GM12878 (cell line): ENCODE measurements around the gene CCDC88C. TPM values are rescaled to one million over a fixed set of nuclear protein-coding genes. Genes with fewer than 3 reads are reported as not detected.

Source experiments
- ATAC-seq: fragments of 200-7000 bp; cut with Tn5 transposase; 3 replicates; pipeline ENCODE4 v1.9.1; 2020; ENCODE audit warnings: mild to moderate bottlenecking, moderate library complexity
- BruUV-seq: library from RNA; stranded (reverse); fragments of 400-500 nt; replicated peaks from 2 replicates; lab custom pipeline; 2021; lab: Mats Ljungman, UMichigan
- CTCF ChIA-PET: fragments of 300-600 bp; sonication (Branson Sonifier 250); formaldehyde crosslinking; extraction: SDS; loops from one replicate; lab custom pipeline; 2021; ENCODE audit warnings: inconsistent platforms; lab: Yijun Ruan, JAX
- POLR2A ChIA-PET: fragments of 350-600 bp; formaldehyde crosslinking; extraction: SDS; loops from one replicate; lab custom pipeline; 2021; ENCODE audit warnings: inconsistent platforms; lab: Charles Lee
- RAD21 ChIA-PET: fragments of 300-600 bp; sonication (Branson Sonifier 250); formaldehyde crosslinking; loops from one replicate; lab custom pipeline; 2023; ENCODE audit warnings: antibody characterized with exemption; ENCODE audit not compliant: unreplicated experiment; lab: Charles Lee
- SMC1A ChIA-PET: fragments of 300-600 bp; sonication (Branson Sonifier 250); formaldehyde crosslinking; loops from one replicate; lab custom pipeline; 2023; ENCODE audit not compliant: unreplicated experiment, uncharacterized antibody; lab: Charles Lee
- DNase-seq: peaks from one replicate; pipeline ENCODE4 v3.0.0-alpha.2; 2011; ENCODE audit warnings: low read depth, low spot score
- FAIRE-seq: peaks from 3 replicates; lab custom pipeline; 2011; peaks lifted over from hg19 to GRCh38; lab: Jason Lieb, UNC
- H2AFZ ChIP-seq: 2 replicates; pipeline ENCODE4 v1.6.0; 2011; ENCODE audit warnings: low read depth, low read length, control low read depth; ENCODE audit not compliant: control insufficient read depth
- H3K27ac ChIP-seq: 2 replicates; pipeline ENCODE4 v1.5.1; 2011; ENCODE audit warnings: control low read depth; ENCODE audit not compliant: control insufficient read depth, insufficient read depth
- H3K27me3 ChIP-seq, 2 experiments: replicated peaks in 1 of 2; 2 replicates each; pipeline versions ENCODE4 v1.6.0 to v1.6.1; 2011; ENCODE audit warnings: low read length in 1 of 2; ENCODE audit not compliant: control insufficient read depth in 2 of 2, insufficient read depth in 2 of 2
- H3K36me3 ChIP-seq, 2 experiments: 2 replicates each; pipeline ENCODE4 v1.5.1; 2011; ENCODE audit warnings: low read length in 1 of 2; ENCODE audit not compliant: control insufficient read depth in 2 of 2, insufficient read depth in 2 of 2
- H3K4me1 ChIP-seq: 2 replicates; pipeline ENCODE4 v1.6.1; 2011; ENCODE audit warnings: mild to moderate bottlenecking, low read length, moderate library complexity, mixed read lengths; ENCODE audit not compliant: control insufficient read depth, insufficient read depth
- H3K4me2 ChIP-seq: 2 replicates; pipeline ENCODE4 v1.6.0; 2011; ENCODE audit warnings: control low read depth; ENCODE audit not compliant: control insufficient read depth, insufficient read depth
- H3K4me3 ChIP-seq: fragments of 200-600 bp; sonication (generic); 2 replicates; pipeline ENCODE4 v1.5.1; 2016
- H3K79me2 ChIP-seq: 2 replicates; pipeline ENCODE4 v1.6.0; 2011; ENCODE audit warnings: low read length; ENCODE audit not compliant: control insufficient read depth, insufficient read depth
- H3K9ac ChIP-seq: 2 replicates; pipeline ENCODE4 v1.8.0; 2011; ENCODE audit warnings: low read length, control low read depth, mixed read lengths; ENCODE audit not compliant: control insufficient read depth, insufficient read depth
- H3K9me3 ChIP-seq: replicated peaks from 3 replicates; pipeline ENCODE4 v1.5.1; 2011; ENCODE audit warnings: mild to moderate bottlenecking, low read length; ENCODE audit not compliant: control insufficient read depth, insufficient read depth
- H4K20me1 ChIP-seq: 2 replicates; pipeline ENCODE4 v1.6.0; 2011; ENCODE audit not compliant: control insufficient read depth, insufficient read depth
- ATF3 ChIP-seq: IDR thresholded peaks from 2 replicates; pipeline ENCODE4 v1.6.1; 2011; ENCODE audit warnings: low read depth, mild to moderate bottlenecking, low read length, moderate library complexity, borderline replicate concordance; ENCODE audit errors: extremely low read depth
- CHD1 ChIP-seq: IDR thresholded peaks from 2 replicates; pipeline ENCODE4 v1.6.1; 2012; ENCODE audit warnings: low read depth, low read length, improper control_type of control experiment
- IRF4 ChIP-seq: IDR thresholded peaks from 2 replicates; pipeline ENCODE4 v1.6.1; 2011; ENCODE audit warnings: low read depth, low read length
- MEF2B ChIP-seq: fragments of 450-650 bp; IDR thresholded peaks from 2 replicates; pipeline ENCODE4 v1.6.1; 2018; ENCODE audit warnings: mild to moderate bottlenecking, moderate library complexity; ENCODE audit not compliant: partially characterized antibody, poor library complexity, severe bottlenecking
- RAD21 ChIP-seq: IDR thresholded peaks from 2 replicates; pipeline ENCODE4 v1.6.1; 2011; ENCODE audit warnings: mild to moderate bottlenecking, low read depth, low read length, moderate library complexity; ENCODE audit not compliant: insufficient read depth
- WGBS: methylation state at CpG from one replicate; pipeline ENCODE4 v1.1.6; 2016; ENCODE audit warnings: low lambda C conversion rate; ENCODE audit not compliant: insufficient replicate concordance, insufficient coverage; ENCODE audit errors: missing lambda C conversion rate; 5-methylcytosine and 5-hydroxymethylcytosine counted together
- in situ Hi-C: fragments of 300-500 bp; cut with MboI; formaldehyde crosslinking; loops from 9 replicates; pipeline ENCODE4 v1.14.3; 2018; ENCODE audit warnings: mixed read lengths
- intact Hi-C: fragments of 100-400 bp; cut with micrococcal nuclease; formaldehyde crosslinking; loops from one replicate; pipeline ENCODE4 v1.14.2; 2022; ENCODE audit not compliant: unreplicated experiment
- polyA plus RNA-seq, 11 experiments: library from polyadenylated mRNA; depleted of rRNA in 4 of 11; unstranded in 6 of 11; stranded (reverse) in 5 of 11; fragments of >200 nt; fragmentation: Nextera tagmentation in 4 of 11; fragmentation: Illumina TruSeq in 1 of 11; extraction: Ambion mirVana in 4 of 11; extraction: Trizol in 1 of 11; gene quantifications; 1 replicate in 1 of 11; 2 replicates in 10 of 11; pipeline versions ENCODE4 v1.2.1 to v1.2.3, GENCODE V29; 2011 to 2016; ENCODE audit warnings: inconsistent platforms in 2 of 11, missing spikeins in 2 of 11, low read depth in 1 of 11
- total RNA-seq, 4 experiments: library from RNA; depleted of rRNA in 3 of 4; stranded (reverse); fragments of >200 nt in 3 of 4; fragmentation: Illumina TruSeq in 1 of 4; extraction: Trizol in 1 of 4; gene quantifications; 2 replicates each; pipeline versions ENCODE4 v1.2.1 to v1.2.3, GENCODE V29; 2013 to 2021

The CCDC88C gene
- total and polyA plus RNA-seq, 10 of the 15 experiments (the other 5 are each of a cell fraction or from before 2014, with no cell fraction given), result 4.0 to 79.6 (median 36.6) TPM

- in situ Hi-C loops (no loop called here), intact Hi-C loops (no loop called here)
- H3K4me2 ChIP-seq, result no peak overlapping the region
- ATAC-seq, result no peak
- H3K9ac ChIP-seq, result no peak overlapping the region
- WGBS, result 87% methylated on average over 9 of the region's 9 CpGs
- RAD21 ChIA-PET, result interaction anchor here (1.0 to 2.2 kb wide), 3 partner anchors 13 to 33 kb away, joined by 3 to 7 read pairs (median 4); no protein-coding TSS in a partner anchor
- no peak for DNase-seq
- H3K9me3 ChIP-seq, result no peaks in the 10 kb centered on the region
- FAIRE-seq, result no peak
- H3K36me3 ChIP-seq, result no peaks in the 10 kb centered on the region
- CTCF ChIA-PET, result interaction anchor here (0.7 to 1.3 kb wide), 3 partner anchors 13 to 28 kb away, joined by 3 to 4 read pairs (median 4); no protein-coding TSS in a partner anchor
- no peaks in the 10 kb centered on the region for H4K20me1 ChIP-seq
- H3K27ac ChIP-seq, result no peak overlapping the region
- TF ChIP-seq RAD21, result peak; percentile 15; the same call in 1 of the 2 replicates
- no peak for TF ChIP-seq ATF3
- TF ChIP-seq MEF2B, result no peak
- no peak for TF ChIP-seq IRF4
- TF ChIP-seq CHD1, result no peak
- H3K4me3 ChIP-seq, result no peak overlapping the region
- H3K4me1 ChIP-seq, result peaks cover 28% of the 10 kb centered on the region
- no peaks in the 10 kb centered on the region for H3K27me3 ChIP-seq
- POLR2A ChIA-PET, result interaction anchor here (0.6 kb wide), 1 partner anchor 69 kb away, joined by 3 read pairs; no protein-coding TSS in a partner anchor
- no peaks in the 10 kb centered on the region for H3K79me2 ChIP-seq
- no peak overlapping the region for H2AFZ ChIP-seq
- BruUV-seq, result no TSS peak
- SMC1A ChIA-PET, result interaction anchor here (1.0 to 3.6 kb wide), 7 partner anchors 12 to 43 kb away, joined by 3 to 21 read pairs (median 4); partner anchors contain the start of gene GPR68
Measured at GRCh38 chr14:91255026-91255695, 162.5 kb downstream of the CCDC88C start.
